ACHN (cell line): ENCODE data around the gene SH3BP1.

Source experiments
- DNase-seq: peaks from one replicate; pipeline ENCODE4 v3.0.0-alpha.2; 2015
- in situ Hi-C: cut with HindIII; loops from 2 replicates; pipeline ENCODE4 v1.10.0; 2017; ENCODE audit warnings: low sequenced_read_pairs, low pct_ligation_motif_present, low pct_unique_long_range_greater_than_20kb

Gene SH3BP1

DNA sequence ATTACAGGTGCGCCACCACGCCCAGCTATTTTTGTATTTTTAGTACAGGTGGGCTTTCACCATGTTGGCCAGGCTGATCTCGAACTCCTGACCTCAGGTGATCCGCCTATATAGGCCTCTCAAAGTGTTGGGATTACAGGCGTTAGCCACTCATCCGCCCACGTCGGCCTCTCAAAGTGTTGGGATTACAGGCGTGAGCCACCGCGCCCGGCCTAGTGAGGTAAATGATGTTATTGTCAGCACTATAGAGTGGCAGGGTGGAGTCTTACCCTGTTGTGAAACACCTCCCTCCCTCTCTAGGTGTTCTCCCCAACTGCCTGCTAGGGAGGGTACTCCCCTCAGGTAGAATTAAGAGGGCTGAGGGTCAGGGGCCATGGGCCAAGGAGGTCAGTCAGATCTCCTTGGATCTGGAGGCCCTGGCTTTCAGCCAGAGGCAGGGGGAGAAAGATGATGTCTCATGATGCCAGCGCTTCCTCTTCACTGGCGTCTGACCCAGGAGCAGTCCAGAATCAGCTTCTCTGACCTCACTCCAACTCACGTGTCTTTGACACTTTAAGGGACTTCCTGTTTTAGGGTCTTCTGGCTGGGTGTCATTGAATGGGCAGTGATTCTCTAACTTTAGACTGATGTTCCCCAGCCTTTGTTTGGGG is 28.9 kb upstream of the SH3BP1 start:
- no peak for DNase-seq
- in situ Hi-C loops: no loop called here

DNA sequence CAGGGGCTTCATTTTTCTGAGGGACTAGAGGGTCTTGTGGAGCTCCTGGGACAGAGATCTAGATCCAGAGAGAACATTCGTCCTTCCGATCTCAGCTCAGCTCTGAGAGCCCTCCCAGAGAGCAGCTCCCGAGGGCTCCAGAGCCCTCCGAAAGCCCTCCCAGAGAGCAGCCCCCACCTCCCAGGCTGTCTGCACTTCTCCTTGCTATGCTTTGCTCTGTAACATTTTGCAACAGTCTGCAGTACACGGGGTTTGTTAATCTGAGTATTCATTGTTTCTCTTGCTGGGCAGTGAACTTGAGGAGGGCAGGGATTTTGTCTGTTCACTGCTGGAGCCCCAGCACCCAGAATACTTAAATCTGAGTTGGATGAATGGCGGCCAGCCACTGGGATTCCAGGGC is 28.3 kb upstream of the SH3BP1 start:
- DNase-seq: no peak
- in situ Hi-C loops: no loop called here

DNA sequence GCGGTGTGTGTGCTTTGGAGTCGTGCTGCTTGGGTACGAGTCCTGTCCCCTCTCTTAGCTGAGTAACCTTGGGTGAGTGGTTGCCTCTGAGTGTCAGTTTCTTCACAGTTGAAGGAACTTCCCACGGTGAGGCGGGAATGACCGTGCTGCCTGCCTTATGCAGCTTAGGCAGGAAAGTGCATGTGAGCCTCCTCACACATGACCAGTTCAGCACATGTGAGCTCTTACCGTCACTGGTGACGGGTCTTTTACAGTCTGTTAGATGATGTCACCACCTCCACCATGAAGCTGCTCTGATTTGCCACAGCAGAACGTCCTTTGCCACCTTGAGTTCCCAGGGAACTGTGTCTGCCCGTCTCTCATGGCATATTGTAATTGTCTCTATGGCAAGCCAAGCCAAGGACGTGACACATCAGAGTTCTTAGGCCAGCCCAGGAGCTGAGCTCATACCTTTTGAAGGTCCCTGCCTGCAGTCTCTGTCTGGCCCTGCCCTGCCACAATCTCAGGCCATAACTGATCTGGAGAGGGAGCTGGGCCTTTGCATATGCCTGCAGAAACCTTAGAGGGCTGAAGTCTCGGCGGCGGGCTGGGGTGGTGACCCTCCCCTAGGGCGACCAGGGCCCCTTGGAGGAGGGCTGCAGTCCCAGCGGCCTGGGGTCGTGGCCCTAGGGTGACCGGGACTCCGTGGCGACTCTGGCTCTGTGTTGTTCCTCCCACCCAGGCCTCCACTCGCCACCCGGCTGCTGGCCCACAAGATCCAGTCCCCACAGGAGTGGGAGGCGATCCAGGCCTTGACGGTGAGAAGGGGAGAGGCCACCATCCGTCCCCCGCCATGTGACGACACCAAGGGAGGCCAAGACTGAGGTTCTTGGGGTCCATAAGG is 23.0 kb upstream of the SH3BP1 start:
- in situ Hi-C loops: no loop called here
- no peak for DNase-seq

DNA sequence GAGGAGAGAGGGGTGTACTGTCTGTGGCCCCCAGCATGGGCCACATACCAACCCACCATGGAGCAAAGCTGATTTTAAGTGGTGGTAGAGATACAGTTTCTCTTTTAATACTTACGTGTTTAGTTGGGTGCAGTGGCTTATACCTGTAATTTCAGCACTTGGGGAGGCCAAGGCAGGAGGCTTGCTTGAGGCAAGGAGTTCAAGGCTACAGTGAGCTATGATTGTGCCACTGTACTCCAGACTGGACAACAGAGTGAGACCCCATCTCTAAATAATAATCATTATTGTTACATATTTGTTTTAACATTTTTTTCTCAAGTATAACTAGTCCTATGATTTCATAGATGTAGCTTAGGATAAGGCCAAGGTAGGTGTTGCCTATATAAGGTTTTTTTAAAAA is 22.0 kb upstream of the SH3BP1 start:
- no peak for DNase-seq
- in situ Hi-C loops: no loop called here

DNA sequence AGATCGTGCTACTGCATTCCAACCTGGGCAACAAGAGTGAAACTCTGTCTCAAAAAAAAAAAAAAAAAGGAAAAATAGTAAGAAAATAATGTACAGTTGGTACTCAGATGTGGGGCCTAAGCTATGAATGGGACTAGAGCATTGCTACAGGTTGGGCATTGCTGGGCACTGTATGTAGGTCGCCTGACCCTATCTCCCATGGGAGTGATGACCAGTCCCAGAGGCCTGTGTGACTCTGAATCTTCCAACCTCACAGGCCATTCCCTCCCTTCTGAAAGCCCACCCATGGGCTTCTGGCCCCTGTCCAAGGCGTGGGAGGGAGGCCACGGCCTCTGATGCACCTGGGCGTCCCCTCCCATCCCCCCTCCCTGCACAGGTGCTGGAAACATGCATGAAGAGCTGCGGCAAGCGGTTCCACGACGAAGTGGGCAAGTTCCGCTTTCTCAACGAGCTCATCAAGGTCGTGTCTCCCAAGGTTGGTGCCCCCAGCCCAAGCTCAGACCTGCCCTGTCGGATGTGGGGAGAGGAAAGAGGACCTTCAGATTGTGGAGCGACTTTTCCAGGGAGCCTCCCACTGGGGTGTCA is 21.3 kb upstream of the SH3BP1 start:
- DNase-seq: no peak
- in situ Hi-C loops: no loop called here

DNA sequence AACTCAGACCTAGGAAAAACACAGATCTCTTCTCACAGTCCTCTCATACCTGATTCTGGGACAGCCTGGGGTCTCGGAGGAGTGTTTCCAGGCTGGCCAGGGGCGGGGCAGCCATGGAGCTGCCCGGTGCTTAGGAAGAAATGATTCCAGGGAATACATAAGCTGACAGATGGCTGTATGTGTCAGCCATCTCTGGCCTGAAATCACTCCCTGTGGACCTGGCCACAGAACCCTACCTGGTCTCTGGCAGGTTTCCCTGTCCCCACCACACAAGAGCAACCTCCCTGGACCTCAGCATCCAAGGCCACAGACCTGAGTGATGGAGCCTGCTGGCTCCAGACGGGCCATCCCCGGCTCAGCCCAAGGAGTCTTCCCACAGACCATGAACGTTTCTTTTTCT is 20.8 kb upstream of the SH3BP1 start:
- no peak for DNase-seq
- in situ Hi-C loops: no loop called here

DNA sequence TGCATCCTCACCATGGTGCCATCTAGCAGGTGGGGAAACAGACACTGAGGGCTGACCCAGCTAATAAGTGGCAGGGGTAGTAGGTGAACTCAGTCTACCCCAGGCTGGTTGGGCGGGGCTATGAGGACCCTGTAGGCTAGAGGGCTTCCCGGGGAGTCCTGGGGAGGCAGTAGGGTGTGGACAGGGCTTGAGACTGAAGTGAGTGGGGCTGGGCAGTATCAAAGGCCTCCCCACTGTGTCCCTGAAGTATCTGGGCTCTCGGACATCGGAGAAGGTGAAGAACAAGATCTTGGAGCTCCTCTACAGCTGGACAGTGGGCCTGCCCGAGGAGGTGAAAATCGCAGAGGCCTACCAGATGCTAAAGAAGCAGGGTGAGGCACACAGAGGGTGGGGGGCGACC is 19.5 kb upstream of the SH3BP1 start:
- in situ Hi-C loops: no loop called here

DNA sequence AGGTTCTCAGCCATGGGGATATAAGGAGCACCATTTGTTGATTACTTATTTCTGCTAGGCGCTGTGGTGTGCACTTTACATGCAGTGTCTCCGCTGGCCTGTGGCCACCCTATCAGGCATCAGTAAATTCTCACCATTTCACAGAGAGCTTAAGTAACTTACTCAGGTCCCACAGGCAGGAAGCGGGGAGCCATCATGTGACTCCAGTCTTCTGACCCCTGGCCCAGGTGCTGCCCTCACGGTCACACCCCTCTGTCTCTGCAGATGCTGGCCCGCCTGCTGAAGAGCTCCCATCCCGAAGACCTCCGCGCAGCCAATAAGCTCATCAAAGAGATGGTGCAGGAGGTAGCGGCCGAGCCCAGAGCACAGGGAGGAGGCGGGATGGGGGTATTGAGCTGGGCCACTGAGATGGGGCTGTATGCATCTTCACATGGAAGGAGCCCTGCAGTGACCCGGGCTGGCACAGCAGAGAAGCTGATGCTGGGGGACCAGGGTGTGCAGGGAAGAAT is 18.1 kb upstream of the SH3BP1 start:
- in situ Hi-C loops: no loop called here

More for the DNA sequence above, 19.5 kb upstream of the SH3BP1 start:
- no peak for DNase-seq

DNA sequence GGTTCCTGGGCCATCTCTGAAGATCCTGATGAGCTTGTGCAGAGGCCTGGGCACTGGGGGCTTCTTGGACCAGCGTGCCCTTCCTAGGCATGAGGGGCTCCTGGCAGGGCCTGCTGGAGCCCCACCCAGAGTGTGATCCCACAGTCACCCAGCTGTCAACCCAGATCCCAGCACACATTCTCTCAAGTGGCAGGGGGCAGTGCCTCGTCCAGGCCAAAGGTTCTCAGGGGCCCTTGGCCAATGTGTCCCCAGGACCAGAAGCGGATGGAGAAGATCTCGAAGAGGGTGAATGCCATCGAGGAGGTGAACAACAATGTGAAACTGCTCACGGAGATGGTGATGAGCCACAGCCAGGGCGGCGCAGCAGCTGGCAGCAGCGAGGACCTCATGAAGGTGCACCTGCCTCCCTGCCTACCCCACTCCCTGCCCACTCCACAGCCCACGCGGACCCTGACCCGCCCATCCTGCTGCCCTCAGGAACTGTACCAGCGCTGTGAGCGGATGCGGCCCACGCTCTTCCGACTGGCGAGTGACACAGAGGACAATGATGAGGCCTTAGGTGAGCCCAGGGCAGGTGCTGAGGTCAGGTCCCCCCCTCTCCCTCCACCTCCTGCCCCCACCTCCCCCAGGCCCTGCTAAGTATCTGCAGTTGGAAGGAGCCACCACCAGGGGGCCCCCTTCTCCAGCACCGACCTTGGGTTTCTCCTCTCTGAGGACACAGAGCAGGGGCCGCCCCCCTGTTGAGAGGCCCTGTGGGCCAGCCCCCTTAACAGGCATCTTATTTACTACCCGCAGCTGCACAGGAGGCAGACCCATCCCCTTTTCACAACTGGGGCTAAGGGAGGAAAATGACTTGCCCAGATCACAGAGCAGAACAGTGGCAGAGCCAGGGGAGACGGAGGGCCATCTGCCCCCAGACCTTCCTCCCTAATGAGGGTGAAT is 16.1 kb upstream of the SH3BP1 start:
- in situ Hi-C loops: no loop called here
- peak; percentile 34 for DNase-seq

More for the DNA sequence above, 18.1 kb upstream of the SH3BP1 start:
- DNase-seq: no peak

DNA sequence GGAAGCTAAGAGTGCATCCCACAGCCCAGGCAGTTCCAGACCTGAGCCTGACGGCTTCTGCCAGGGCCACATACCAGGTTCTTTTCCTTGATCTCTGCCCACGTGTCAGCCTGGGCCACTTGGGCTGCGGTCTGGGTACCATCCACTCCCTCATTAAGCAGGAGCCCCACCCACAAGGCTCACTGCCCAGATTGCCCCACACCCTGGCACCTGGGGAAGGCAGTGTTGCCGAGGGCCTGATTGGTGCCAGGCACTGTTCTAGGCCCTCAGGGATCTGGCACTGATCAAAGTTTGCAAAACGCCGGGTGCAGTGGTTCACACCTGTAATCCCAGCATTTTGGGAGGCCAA is 15.5 kb upstream of the SH3BP1 start:
- no peak for DNase-seq
- in situ Hi-C loops: no loop called here

DNA sequence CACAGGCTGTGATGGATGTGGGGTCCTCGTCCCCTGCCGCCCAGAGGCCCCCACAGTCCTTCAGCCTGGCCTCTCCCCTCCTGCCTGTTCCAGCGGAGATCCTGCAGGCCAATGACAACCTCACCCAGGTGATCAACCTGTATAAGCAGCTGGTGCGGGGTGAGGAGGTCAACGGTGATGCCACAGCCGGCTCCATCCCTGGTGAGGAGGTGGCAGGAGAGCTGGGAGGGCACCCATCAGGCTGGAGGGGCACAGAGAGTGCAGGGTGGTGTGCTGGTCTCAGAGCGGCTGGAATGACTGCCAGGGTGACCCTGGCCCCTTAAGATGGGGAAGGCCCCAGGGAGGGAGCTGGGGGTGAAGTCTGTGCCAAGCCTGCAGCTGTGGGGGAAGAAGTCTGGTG is 14.6 kb upstream of the SH3BP1 start:
- in situ Hi-C loops: no loop called here
- no peak for DNase-seq

DNA sequence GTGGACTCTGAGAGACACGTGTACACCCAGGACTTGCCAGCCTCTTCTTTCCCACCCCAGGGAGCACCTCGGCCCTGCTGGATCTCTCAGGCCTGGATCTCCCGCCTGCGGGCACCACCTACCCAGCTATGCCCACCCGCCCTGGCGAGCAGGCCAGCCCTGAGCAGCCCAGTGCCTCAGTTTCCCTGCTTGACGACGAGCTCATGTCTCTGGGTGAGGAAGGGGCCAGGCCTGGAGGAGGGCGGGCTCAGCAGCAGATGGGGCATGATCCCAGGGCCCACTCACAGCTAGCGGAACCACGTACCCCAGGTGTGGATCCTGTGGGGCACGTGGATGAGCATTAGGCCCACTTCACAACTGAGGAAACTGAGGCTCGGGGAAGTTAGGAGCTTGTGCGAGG is 13.7 kb upstream of the SH3BP1 start:
- in situ Hi-C loops: no loop called here
- no peak for DNase-seq

DNA sequence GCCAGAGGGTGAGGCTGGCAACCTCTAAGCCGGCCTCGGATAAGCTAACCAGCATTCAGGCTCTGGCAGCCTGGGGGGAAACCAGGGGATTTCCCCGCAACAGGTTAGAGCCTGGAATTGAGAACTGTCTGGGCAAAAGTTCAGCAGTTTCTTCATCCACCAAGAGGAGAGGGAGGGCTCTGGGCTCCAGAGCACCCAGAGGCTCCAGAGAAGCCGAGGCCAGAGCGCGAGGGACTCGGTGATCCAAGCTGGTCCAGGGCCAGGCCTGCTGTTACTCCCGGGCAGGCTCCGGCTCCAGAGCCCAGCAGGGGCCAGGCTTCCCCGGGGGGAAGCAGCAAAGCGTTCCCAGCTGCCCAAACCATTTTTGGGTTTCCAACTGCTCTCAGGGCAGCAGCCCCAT is 13.3 kb upstream of the SH3BP1 start:
- in situ Hi-C loops: no loop called here
- no peak for DNase-seq

DNA sequence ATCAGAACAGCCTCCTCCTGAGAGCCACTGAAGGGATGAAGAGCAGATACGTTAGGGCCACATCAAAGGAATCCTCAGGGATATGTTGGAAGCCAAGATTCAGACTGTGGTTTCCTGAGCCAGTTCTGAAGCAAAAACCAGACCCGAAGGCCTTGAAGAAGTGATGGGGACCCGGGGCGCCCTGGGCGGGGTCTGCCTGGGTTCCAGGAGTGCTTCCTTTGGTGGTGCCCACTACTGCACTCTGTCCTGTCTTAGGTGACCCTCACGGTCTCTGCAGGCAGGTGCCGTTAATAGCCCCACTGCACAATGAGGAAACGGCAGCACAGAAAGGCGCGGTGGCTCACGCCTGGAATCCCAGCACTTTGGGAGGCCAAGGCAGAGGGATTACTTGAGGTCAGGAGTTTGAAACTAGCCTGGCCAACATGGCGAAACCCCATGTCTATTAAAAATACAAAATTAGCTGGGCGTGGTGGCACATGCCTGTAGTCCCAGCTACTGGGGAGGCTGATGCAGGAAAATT is 12.9 kb upstream of the SH3BP1 start:
- DNase-seq: no peak
- in situ Hi-C loops: no loop called here

DNA sequence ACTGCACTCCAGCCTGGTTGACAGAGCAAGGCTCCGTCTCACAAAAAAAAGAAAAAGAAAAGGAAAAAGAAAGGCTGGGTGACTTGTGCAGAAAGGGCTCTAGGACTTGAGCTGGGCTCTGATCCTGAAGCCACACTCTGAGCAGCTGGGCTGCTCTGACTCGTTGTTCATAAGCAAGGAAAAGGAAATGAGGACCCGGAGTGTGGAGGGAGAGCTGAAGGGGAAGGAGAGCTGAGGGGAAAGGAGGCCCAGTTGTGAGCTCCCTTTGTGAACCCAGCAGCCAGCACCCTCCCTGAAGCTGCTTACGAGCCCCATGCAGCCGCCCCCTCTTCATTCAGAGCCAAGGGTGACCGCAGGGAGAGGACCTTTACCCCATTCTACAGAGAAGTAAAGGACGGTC is 12.3 kb upstream of the SH3BP1 start:
- in situ Hi-C loops: no loop called here

DNA sequence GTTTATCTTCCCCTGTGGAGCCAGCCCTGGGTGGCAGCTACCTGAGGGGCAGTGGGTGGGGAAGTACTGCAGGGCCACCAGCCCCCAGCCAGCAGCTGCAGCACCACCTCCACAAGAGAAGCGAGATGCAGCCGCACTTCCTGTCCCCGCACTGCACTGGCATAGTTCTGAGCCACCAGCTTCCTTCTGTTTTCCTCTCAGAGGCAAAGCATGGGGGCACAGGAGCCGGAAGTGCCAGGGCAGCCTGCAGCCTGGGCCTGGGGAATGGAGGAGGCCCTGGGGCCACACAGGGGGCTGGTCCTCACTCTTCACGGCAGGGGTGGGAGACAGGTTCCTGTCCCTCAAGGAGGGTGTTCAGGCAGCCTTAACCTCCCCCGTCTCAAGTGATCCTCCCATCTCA is 11.9 kb upstream of the SH3BP1 start:
- in situ Hi-C loops: no loop called here
- DNase-seq: no peak

More for the DNA sequence above, 12.3 kb upstream of the SH3BP1 start:
- DNase-seq: no peak

DNA sequence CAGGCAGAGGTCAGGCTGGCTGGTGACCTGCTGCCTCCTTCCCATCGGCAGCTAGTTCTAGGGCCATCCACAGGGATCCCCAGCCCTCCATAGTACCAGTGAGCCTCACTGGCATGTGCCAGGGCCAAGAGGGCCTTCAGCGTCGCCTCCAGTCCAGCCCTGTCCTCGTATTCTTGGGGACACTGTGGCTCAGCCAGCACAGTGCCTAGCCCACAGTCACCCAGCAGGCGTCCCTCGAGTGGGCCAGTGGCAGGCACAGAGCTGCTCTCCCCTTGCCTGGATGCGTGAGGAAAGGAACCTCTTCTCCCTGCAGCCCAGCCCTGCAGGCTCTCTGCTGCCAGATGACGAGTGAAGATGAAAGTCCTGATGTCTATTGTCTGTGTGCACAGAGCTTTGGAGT is 10.6 kb upstream of the SH3BP1 start:
- no peak for DNase-seq
- in situ Hi-C loops: no loop called here

DNA sequence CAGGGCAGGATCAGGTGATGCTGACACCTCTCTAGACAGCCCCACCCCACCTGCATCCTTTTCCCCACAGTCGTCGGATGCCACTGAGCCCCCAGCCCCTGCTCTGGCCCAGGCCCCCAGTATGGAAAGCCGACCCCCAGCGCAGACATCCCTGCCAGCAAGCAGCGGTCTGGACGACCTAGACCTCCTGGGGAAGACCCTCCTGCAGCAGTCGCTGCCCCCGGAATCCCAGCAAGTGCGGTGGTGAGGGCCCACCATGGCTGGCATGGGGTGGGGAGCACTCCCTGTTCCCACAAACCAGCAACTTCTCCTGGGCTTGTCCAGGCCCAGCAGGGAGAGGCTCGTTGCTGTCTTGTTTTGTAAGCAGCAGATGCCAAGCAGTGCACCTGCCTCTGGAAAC is 9.5 kb upstream of the SH3BP1 start:
- in situ Hi-C loops: no loop called here
- no peak for DNase-seq
